SK-N-MC (cell line): ENCODE results near the gene TMEM109.
"Not testable (repeated sequence)": the region's sequence is repeated elsewhere in the genome, so short reads cannot be mapped to it uniquely, and the experiment has no call there.

Source experiments
- DNase-seq: peaks from one replicate; pipeline ENCODE4 v3.0.0-alpha.2; 2011; ENCODE audit warnings: low read depth, low spot score
- H3K27ac ChIP-seq: fragments of 200-600 bp; sonication (generic); 2 replicates; pipeline ENCODE4 v1.5.1; 2016; ENCODE audit warnings: mixed run types
- H3K36me3 ChIP-seq: fragments of 200-600 bp; sonication (generic); 2 replicates; pipeline ENCODE4 v1.6.1; 2017; ENCODE audit warnings: antibody characterized with exemption, low read length, mixed read lengths; ENCODE audit not compliant: insufficient read depth
- H3K4me3 ChIP-seq: fragments of 200-600 bp; sonication (generic); 2 replicates; pipeline ENCODE4 v1.5.1; 2016
- H3K9ac ChIP-seq: fragments of 200-600 bp; sonication (generic); 2 replicates; pipeline ENCODE4 v1.8.0; 2017; ENCODE audit warnings: mixed run types, mixed read lengths; ENCODE audit not compliant: insufficient read length
- H3K9me3 ChIP-seq: fragments of 200-600 bp; sonication (generic); 2 replicates; pipeline ENCODE4 v1.6.1; 2017; ENCODE audit warnings: low read depth, mild to moderate bottlenecking, antibody characterized with exemption, low read length, moderate library complexity, mixed read lengths
- EZH2 ChIP-seq: fragments of 200-600 bp; sonication (generic); IDR thresholded peaks from one replicate; pipeline ENCODE4 v1.6.1; 2017; ENCODE audit warnings: antibody characterized with exemption
- FOXP2 ChIP-seq: optimal IDR thresholded peaks from 2 replicates; pipeline ENCODE3; 2011; ENCODE audit warnings: mild to moderate bottlenecking, moderate library complexity; ENCODE audit not compliant: insufficient read depth; ENCODE audit errors: extremely low read length, control extremely low read depth
- POLR2AphosphoS5 ChIP-seq: IDR thresholded peaks from 2 replicates; pipeline ENCODE4 v1.6.1; 2012; ENCODE audit warnings: mild to moderate bottlenecking, low read depth, low read length, borderline replicate concordance

TMEM109 gene

GRCh38 chr11:60905551-60906113 lies 8.3 kb upstream of the TMEM109 start:
- Histone ChIP-seq H3K9ac (peak overlapping the region; percentile 99), H3K27ac (peak overlapping the region; percentile 93), H3K9me3 (no peaks in the 10 kb centered on the region), H3K4me3 (peak overlapping the region; percentile 92), H3K36me3 (peaks cover 37% of the 10 kb centered on the region)
- DNase-seq: no peak
- no peak for TF ChIP-seq EZH2
- no peak for TF ChIP-seq FOXP2
- TF ChIP-seq POLR2AphosphoS5: no peak

DNA sequence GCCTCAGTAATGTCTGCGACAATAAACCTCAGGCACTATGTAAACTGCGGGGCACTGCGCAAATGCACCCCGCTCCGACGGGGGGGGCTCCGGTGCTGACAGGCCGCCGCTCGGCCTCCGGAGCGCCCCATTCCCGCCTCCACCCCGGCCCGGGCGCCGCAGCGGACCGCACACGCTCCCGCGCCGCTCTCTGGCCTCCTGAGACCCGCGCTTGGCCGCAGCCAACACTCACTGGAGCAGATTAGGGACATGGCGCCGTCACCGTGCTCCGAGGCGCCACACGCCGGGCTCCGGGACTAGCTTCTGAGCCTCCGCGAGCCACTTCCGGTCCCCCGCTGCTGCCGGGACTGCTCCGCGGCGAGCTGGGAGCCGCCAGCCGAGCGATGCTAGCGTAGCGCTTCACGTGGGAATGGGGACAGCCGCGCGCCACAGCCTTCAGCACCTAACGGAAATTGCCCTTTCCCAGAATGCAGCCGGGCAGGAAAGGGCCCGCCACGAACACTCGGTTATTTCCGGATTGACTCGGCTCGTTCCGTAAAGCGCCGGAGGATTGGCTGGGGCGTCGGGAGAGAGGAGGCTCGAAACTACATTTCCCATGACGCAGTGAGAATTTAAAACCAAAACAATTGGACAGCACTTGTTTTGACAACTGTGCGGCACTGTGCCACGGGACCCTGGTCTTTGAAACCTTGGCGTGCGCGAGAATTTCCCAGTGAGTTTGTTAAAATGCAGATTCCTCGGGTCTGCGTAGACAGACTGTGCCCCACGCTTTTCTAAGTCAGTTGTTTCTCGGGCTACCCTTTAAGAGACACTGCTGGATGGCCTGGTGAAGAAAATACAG lies 7.6 kb upstream of the TMEM109 start, which contains the start of gene PRPF19:
PRPF19 (minus strand) TSS at position 454 of the 841 bp plus-strand sequence; CDS start at position 251, 203 bp downstream.
- peak; percentile 90 for DNase-seq
- peak within 1 kb of the TSS; percentile 92 for H3K4me3 ChIP-seq
- H3K9me3 ChIP-seq: no peaks in the 10 kb centered on the region
- TF ChIP-seq EZH2 (no peak), POLR2AphosphoS5 (peak; percentile 96)
- peak within 1 kb of the TSS; percentile 93 for H3K27ac ChIP-seq
- peak within 1 kb of the TSS; percentile 99 for H3K9ac ChIP-seq
- peaks cover 31% of the 10 kb centered on the region for H3K36me3 ChIP-seq

- no peak for DNase-seq
- peaks cover 6% of the 10 kb centered on the region; the same call in 1 of the 2 replicates for H3K36me3 ChIP-seq
- no peak overlapping the region for H3K9ac ChIP-seq
- H3K4me3 ChIP-seq: no peak overlapping the region
- no peak for TF ChIP-seq EZH2
- no peak for TF ChIP-seq FOXP2
- TF ChIP-seq POLR2AphosphoS5: no peak
- H3K9me3 ChIP-seq: no peaks in the 10 kb centered on the region
- no peak overlapping the region for H3K27ac ChIP-seq
These were observed 5.2 kb upstream of the TMEM109 start for GRCh38 chr11:60908803-60909202.

- not testable (repeated sequence) for H3K27ac ChIP-seq, H3K4me3 ChIP-seq, DNase-seq, H3K9me3 ChIP-seq, H3K36me3 ChIP-seq, H3K9ac ChIP-seq
These were observed 4.2 kb upstream of the TMEM109 start for GRCh38 chr11:60909680-60910280.

GRCh38 chr11:60910281-60910687 lies 3.7 kb upstream of the TMEM109 start:
- TF ChIP-seq EZH2 (no peak), FOXP2 (no peak), POLR2AphosphoS5 (no peak)
- H3K27ac ChIP-seq: no peak overlapping the region

GRCh38 chr11:60910711-60911380 lies 3.1 kb upstream of the TMEM109 start:
- no peak for TF ChIP-seq POLR2AphosphoS5
- TF ChIP-seq FOXP2: no peak
- no peak for TF ChIP-seq EZH2
- H3K27ac ChIP-seq: no peak overlapping the region

More at GRCh38 chr11:60910281-60910687, 3.7 kb upstream of the TMEM109 start:
- Histone ChIP-seq H3K36me3 (no peaks in the 10 kb centered on the region), H3K9ac (no peak overlapping the region), H3K4me3 (no peak overlapping the region), H3K9me3 (no peaks in the 10 kb centered on the region)
- no peak for DNase-seq

GRCh38 chr11:60912223-60912850 lies 1.6 kb upstream of the TMEM109 start:
- no peak overlapping the region for H3K27ac ChIP-seq
- no peak overlapping the region for H3K9ac ChIP-seq
- peaks cover 4% of the 10 kb centered on the region for H3K36me3 ChIP-seq
- TF ChIP-seq FOXP2 (no peak), EZH2 (no peak), POLR2AphosphoS5 (no peak)
- H3K9me3 ChIP-seq: no peaks in the 10 kb centered on the region
- no peak for DNase-seq
- no peak overlapping the region for H3K4me3 ChIP-seq

More at GRCh38 chr11:60910711-60911380, 3.1 kb upstream of the TMEM109 start:
- H3K36me3 ChIP-seq: no peaks in the 10 kb centered on the region
- DNase-seq: no peak
- H3K9ac ChIP-seq: no peak overlapping the region
- no peaks in the 10 kb centered on the region for H3K9me3 ChIP-seq
- no peak overlapping the region for H3K4me3 ChIP-seq
